ENCODE results near the gene SPATS2. TPM values are rescaled to one million over a fixed set of nuclear protein-coding genes. Genes with fewer than 3 reads are reported as not detected.
"Not testable (repeated sequence)": the region's sequence is repeated elsewhere in the genome, so short reads cannot be mapped to it uniquely, and the experiment has no call there.

SPATS2 gene
- total RNA-seq, 3 donors from 2014 or later (not counting 1 experiment from before 2014, with no cell fraction given) = 14.6 to 18.4 (median 15.4) TPM

DNA sequence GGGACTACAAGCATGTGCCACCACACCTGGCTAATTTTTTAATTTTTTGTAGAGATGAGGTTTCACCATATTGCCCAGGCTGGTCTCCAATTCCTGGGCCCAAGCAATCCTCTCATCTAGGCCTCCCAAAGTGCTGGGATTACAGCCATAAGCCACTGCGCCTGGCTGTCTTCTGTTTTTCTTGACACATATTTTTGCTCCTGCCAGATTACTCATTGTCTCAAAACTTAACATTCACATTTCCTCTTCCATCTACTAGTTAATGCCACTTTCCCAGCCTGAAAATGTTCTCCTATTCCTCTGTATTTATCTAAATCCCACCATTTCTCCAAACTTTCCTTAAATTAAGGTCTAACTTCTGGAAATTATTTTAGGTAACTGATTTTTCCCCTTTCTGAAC, 135.3 kb downstream of the SPATS2 start:
- Histone ChIP-seq H3K4me1 (ENCODE audit: control insufficient read depth, insufficient read depth, low read length) (no peaks in the 10 kb centered on the region), H3K9me3 (ENCODE audit: control insufficient read depth, insufficient read depth, low read length) (no peaks in the 10 kb centered on the region), H3K27ac (ENCODE audit: low read length) (no peak overlapping the region), H3K36me3 (ENCODE audit: control insufficient read depth, insufficient read depth, low read length) (peaks cover 2% of the 10 kb centered on the region), H3K27me3 (ENCODE audit: control insufficient read depth, insufficient read depth, low read length) (no peaks in the 10 kb centered on the region), H3K4me3 (ENCODE audit: low read length) (no peak overlapping the region)
- intact Hi-C loops (cut with micrococcal nuclease) = no loop called here
- H3K4me1 Mint-ChIP-seq = no peaks in the 10 kb centered on the region
- no peak overlapping the region for H3K27ac Mint-ChIP-seq
- H3K4me3 Mint-ChIP-seq = no peak overlapping the region
- ATAC-seq (no peak), DNase-seq (no peak)
- H3K36me3 Mint-ChIP-seq = no peaks in the 10 kb centered on the region
- TF ChIP-seq, protein P1, sequence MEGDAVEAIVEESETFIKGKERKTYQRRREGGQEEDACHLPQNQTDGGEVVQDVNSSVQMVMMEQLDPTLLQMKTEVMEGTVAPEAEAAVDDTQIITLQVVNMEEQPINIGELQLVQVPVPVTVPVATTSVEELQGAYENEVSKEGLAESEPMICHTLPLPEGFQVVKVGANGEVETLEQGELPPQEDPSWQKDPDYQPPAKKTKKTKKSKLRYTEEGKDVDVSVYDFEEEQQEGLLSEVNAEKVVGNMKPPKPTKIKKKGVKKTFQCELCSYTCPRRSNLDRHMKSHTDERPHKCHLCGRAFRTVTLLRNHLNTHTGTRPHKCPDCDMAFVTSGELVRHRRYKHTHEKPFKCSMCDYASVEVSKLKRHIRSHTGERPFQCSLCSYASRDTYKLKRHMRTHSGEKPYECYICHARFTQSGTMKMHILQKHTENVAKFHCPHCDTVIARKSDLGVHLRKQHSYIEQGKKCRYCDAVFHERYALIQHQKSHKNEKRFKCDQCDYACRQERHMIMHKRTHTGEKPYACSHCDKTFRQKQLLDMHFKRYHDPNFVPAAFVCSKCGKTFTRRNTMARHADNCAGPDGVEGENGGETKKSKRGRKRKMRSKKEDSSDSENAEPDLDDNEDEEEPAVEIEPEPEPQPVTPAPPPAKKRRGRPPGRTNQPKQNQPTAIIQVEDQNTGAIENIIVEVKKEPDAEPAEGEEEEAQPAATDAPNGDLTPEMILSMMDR (IDR thresholded peaks at IDR 0.05) = no peak
- H3K9me3 Mint-ChIP-seq = no peaks in the 10 kb centered on the region
- no peaks in the 10 kb centered on the region for H3K27me3 Mint-ChIP-seq (ENCODE audit: low read depth in 2 of 2)
- 95% methylated on average over 1 of the region's 1 CpG for WGBS (ENCODE audit: insufficient coverage)

- Mint-ChIP-seq H3K36me3 (no peaks in the 10 kb centered on the region), H3K9me3 (no peaks in the 10 kb centered on the region), H3K4me1 (no peaks in the 10 kb centered on the region), H3K27me3 (ENCODE audit: low read depth in 2 of 2) (no peaks in the 10 kb centered on the region), H3K4me3 (no peak overlapping the region), H3K27ac (no peak overlapping the region)
- intact Hi-C loops (cut with micrococcal nuclease) = no loop called here
- TF ChIP-seq, protein P1 (IDR thresholded peaks at IDR 0.05) = no peak
- Histone ChIP-seq H3K9me3 (ENCODE audit: control insufficient read depth, insufficient read depth, low read length) (no peaks in the 10 kb centered on the region), H3K36me3 (ENCODE audit: control insufficient read depth, insufficient read depth, low read length) (no peaks in the 10 kb centered on the region), H3K27me3 (ENCODE audit: control insufficient read depth, insufficient read depth, low read length) (no peaks in the 10 kb centered on the region), H3K4me3 (ENCODE audit: low read length) (no peak overlapping the region), H3K4me1 (ENCODE audit: control insufficient read depth, insufficient read depth, low read length) (no peaks in the 10 kb centered on the region), H3K27ac (ENCODE audit: low read length) (no peak overlapping the region)
- DNase-seq = no peak
- no peak for ATAC-seq
- 99% methylated on average over 4 of the region's 5 CpGs for WGBS (ENCODE audit: insufficient coverage)
Measured at GRCh38 chr12:49503674-49504180, 136.5 kb downstream of the SPATS2 start.

DNA sequence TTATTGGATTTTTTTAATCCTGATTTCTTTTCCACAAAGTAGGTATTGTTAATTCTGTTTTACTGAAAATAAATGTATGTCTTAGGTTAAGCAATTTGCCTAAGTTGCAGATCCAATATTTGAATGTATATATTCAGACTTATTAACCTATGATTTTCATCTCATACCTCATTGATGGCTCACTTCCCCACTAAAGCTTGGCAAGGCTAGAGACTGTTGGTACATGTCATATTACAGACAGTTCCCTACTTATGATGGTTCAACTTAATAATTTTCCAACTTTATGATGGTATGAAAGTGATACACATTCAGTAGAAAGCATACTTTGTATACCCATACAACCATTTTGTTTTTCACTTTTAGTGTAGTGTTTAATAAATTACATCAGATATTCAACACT, 138.4 kb downstream of the SPATS2 start:
- H3K27ac ChIP-seq (ENCODE audit: low read length) = no peak overlapping the region
- no peak overlapping the region for H3K27ac Mint-ChIP-seq
- no peaks in the 10 kb centered on the region for H3K9me3 Mint-ChIP-seq
- no peaks in the 10 kb centered on the region for H3K27me3 Mint-ChIP-seq (ENCODE audit: low read depth in 2 of 2)
- ATAC-seq (no peak), DNase-seq (no peak)
- TF ChIP-seq, protein P1 (IDR thresholded peaks at IDR 0.05) = no peak
- no peaks in the 10 kb centered on the region for H3K27me3 ChIP-seq (ENCODE audit: control insufficient read depth, insufficient read depth, low read length)
- no peaks in the 10 kb centered on the region for H3K4me1 Mint-ChIP-seq
- no peaks in the 10 kb centered on the region for H3K36me3 ChIP-seq (ENCODE audit: control insufficient read depth, insufficient read depth, low read length)
- no peaks in the 10 kb centered on the region for H3K4me1 ChIP-seq (ENCODE audit: control insufficient read depth, insufficient read depth, low read length)
- H3K36me3 Mint-ChIP-seq = no peaks in the 10 kb centered on the region
- intact Hi-C loops (cut with micrococcal nuclease) = no loop called here
- H3K4me3 Mint-ChIP-seq = no peak overlapping the region
- no peak overlapping the region for H3K4me3 ChIP-seq (ENCODE audit: low read length)
- no peaks in the 10 kb centered on the region for H3K9me3 ChIP-seq (ENCODE audit: control insufficient read depth, insufficient read depth, low read length)

- no peaks in the 10 kb centered on the region for H3K36me3 ChIP-seq (ENCODE audit: control insufficient read depth, insufficient read depth, low read length)
- ATAC-seq = no peak
- DNase-seq = no peak
- Mint-ChIP-seq H3K36me3 (no peaks in the 10 kb centered on the region), H3K9me3 (no peaks in the 10 kb centered on the region), H3K4me3 (no peak overlapping the region), H3K4me1 (no peaks in the 10 kb centered on the region), H3K27ac (no peak overlapping the region), H3K27me3 (ENCODE audit: low read depth in 2 of 2) (no peaks in the 10 kb centered on the region)
- TF ChIP-seq, protein P1 (IDR thresholded peaks at IDR 0.05) = no peak
- H3K27me3 ChIP-seq (ENCODE audit: control insufficient read depth, insufficient read depth, low read length) = no peaks in the 10 kb centered on the region
- H3K4me1 ChIP-seq (ENCODE audit: control insufficient read depth, insufficient read depth, low read length) = no peaks in the 10 kb centered on the region
- H3K27ac ChIP-seq (ENCODE audit: low read length) = no peak overlapping the region
- intact Hi-C loops (cut with micrococcal nuclease) = no loop called here
- no peaks in the 10 kb centered on the region for H3K9me3 ChIP-seq (ENCODE audit: control insufficient read depth, insufficient read depth, low read length)
- H3K4me3 ChIP-seq (ENCODE audit: low read length) = no peak overlapping the region
- 96% methylated on average over 4 of the region's 4 CpGs for WGBS (ENCODE audit: insufficient coverage)
Measured at GRCh38 chr12:49507139-49507538, 139.9 kb downstream of the SPATS2 start.

DNA sequence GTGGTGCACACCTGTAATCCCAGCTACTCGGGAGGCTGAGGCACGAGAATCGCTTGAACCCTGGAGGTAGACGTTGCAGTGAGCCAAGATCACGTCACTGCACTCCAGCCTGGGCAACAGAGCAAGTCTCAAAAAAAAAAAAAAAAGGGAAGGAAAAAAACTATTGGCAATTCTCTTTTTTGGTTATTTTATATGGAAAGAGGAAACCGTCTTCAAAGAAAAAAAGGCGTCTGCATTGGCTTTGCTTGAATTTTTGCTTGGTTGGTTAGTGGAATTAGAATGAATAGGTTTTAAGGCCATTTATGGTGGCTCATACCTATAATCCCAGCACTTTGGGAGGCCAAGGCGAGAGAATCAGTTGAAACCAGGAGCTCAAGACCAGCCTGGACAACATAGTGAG, 142.4 kb downstream of the SPATS2 start:
- H3K27ac Mint-ChIP-seq; H3K4me1 ChIP-seq (ENCODE audit: control insufficient read depth, insufficient read depth, low read length); H3K36me3 Mint-ChIP-seq; intact Hi-C loops (cut with micrococcal nuclease); H3K4me3 ChIP-seq (ENCODE audit: low read length); H3K36me3 ChIP-seq (ENCODE audit: control insufficient read depth, insufficient read depth, low read length); ATAC-seq; H3K4me3 Mint-ChIP-seq; H3K27me3 Mint-ChIP-seq (ENCODE audit: low read depth in 2 of 2); H3K9me3 Mint-ChIP-seq; H3K27ac ChIP-seq (ENCODE audit: low read length); DNase-seq; H3K4me1 Mint-ChIP-seq; H3K27me3 ChIP-seq (ENCODE audit: control insufficient read depth, insufficient read depth, low read length); H3K9me3 ChIP-seq (ENCODE audit: control insufficient read depth, insufficient read depth, low read length): not testable (repeated sequence)
- 95% methylated on average over 8 of the region's 8 CpGs for WGBS (ENCODE audit: insufficient coverage)

All from natural killer cell (primary cell).